ENCODE results near the gene EPM2A. TPM values are rescaled to one million over a fixed set of nuclear protein-coding genes. Genes with fewer than 3 reads are reported as not detected.

Gene EPM2A
- total and polyA plus RNA-seq, 8 donors: 3.4 to 60.8 (median 17.2) TPM

- intact Hi-C loops (cut with DNase I; ENCODE audit: low total_unique reads): no loop called here
- Histone ChIP-seq H3K27ac (no peak overlapping the region), H3K4me1 (no peaks in the 10 kb centered on the region), H3K4me3 (no peak overlapping the region), H3K36me3 (peaks cover 0 to 13% (median 2%) of the 10 kb centered on the region in 4 donors), H3K27me3 (no peaks in the 10 kb centered on the region), H3K9me3 (peaks cover 0 to 14% (median 2%) of the 10 kb centered on the region in 4 donors)
- no peak for TF ChIP-seq POLR2A (IDR thresholded peaks at IDR 0.05)
- TF ChIP-seq POLR2AphosphoS5 (IDR thresholded peaks at IDR 0.05): no peak
- no peak for TF ChIP-seq EP300 (IDR thresholded peaks at IDR 0.05)
- no peak for TF ChIP-seq CTCF (IDR thresholded peaks at IDR 0.05)
- no peak for DNase-seq
Measured at GRCh38 chr6:145711372-145711771, 23.9 kb downstream of the EPM2A start.

GRCh38 chr6:145707397-145707796 lies 27.9 kb downstream of the EPM2A start:
- Histone ChIP-seq H3K27me3 (no peaks in the 10 kb centered on the region), H3K27ac (no peak overlapping the region), H3K9me3 (peaks cover 0 to 5% (median 0%) of the 10 kb centered on the region in 4 donors), H3K4me1 (no peaks in the 10 kb centered on the region), H3K4me3 (no peak overlapping the region), H3K36me3 (peaks cover 0 to 5% (median 0%) of the 10 kb centered on the region in 4 donors)
- intact Hi-C loops (cut with DNase I; ENCODE audit: low total_unique reads): no loop called here
- no peak for DNase-seq
- WGBS, 5 donors: 95 to 99% (median 97%) methylated on average over 5 of the region's 5 CpGs
- TF ChIP-seq CTCF (IDR thresholded peaks at IDR 0.05) (no peak), EP300 (IDR thresholded peaks at IDR 0.05) (no peak), POLR2A (IDR thresholded peaks at IDR 0.05) (no peak), POLR2AphosphoS5 (IDR thresholded peaks at IDR 0.05) (no peak)

- WGBS, 5 donors: 72 to 90% (median 82%) methylated on average over 2 of the region's 2 CpGs
- no peak for DNase-seq
- H3K4me3 ChIP-seq: no peak overlapping the region
- no peaks in the 10 kb centered on the region for H3K27me3 ChIP-seq
- no peaks in the 10 kb centered on the region for H3K4me1 ChIP-seq
- peaks cover 0 to 5% (median 0%) of the 10 kb centered on the region in 4 donors for H3K36me3 ChIP-seq
- intact Hi-C loops (cut with DNase I; ENCODE audit: low total_unique reads): no loop called here
- no peak for TF ChIP-seq POLR2AphosphoS5 (IDR thresholded peaks at IDR 0.05)
- TF ChIP-seq CTCF (IDR thresholded peaks at IDR 0.05): no peak
- no peak for TF ChIP-seq EP300 (IDR thresholded peaks at IDR 0.05)
- TF ChIP-seq POLR2A (IDR thresholded peaks at IDR 0.05): no peak
- no peak overlapping the region for H3K27ac ChIP-seq
- peaks cover 0 to 5% (median 0%) of the 10 kb centered on the region in 4 donors for H3K9me3 ChIP-seq
Measured at GRCh38 chr6:145705561-145705960, 29.8 kb downstream of the EPM2A start.

GRCh38 chr6:145704143-145704781 lies 31.1 kb downstream of the EPM2A start:
- Histone ChIP-seq H3K9me3 (peaks cover 0 to 5% (median 0%) of the 10 kb centered on the region in 4 donors), H3K4me1 (no peaks in the 10 kb centered on the region), H3K27me3 (no peaks in the 10 kb centered on the region), H3K4me3 (no peak overlapping the region), H3K36me3 (peaks cover 0 to 5% (median 0%) of the 10 kb centered on the region in 4 donors), H3K27ac (no peak overlapping the region)
- TF ChIP-seq EP300 (IDR thresholded peaks at IDR 0.05): no peak
- TF ChIP-seq POLR2AphosphoS5 (IDR thresholded peaks at IDR 0.05): no peak
- TF ChIP-seq CTCF (IDR thresholded peaks at IDR 0.05): peak in 3 of 7 experiments; percentile 7 to 46 (median 10)
- TF ChIP-seq POLR2A (IDR thresholded peaks at IDR 0.05): no peak
- DNase-seq: peak in 1 of 2 donors; percentile 21
- intact Hi-C loops (cut with DNase I; ENCODE audit: low total_unique reads): no loop called here
- 32 to 58% (median 42%) methylated on average over 3 of the region's 3 CpGs for WGBS, 5 donors

Data from stomach (tissue), 9 donors.